CD4-positive, alpha-beta memory T cell (primary cell): ENCODE results near the gene UNG. TPM values are rescaled to one million over a fixed set of nuclear protein-coding genes. Genes with fewer than 3 reads are reported as not detected.

Experiments used
- CTCF ChIA-PET: fragments of 350-600 bp; sonication (Branson Sonifier 250); formaldehyde crosslinking; loops from one replicate; lab custom pipeline; 2021; ENCODE audit warnings: inconsistent platforms; ENCODE audit not compliant: partially characterized antibody; lab: Charles Lee
- POLR2A ChIA-PET: fragments of 350-600 bp; sonication (Branson Sonifier 250); formaldehyde crosslinking; loops from one replicate; lab custom pipeline; 2021; ENCODE audit not compliant: partially characterized antibody; lab: Charles Lee
- DNase-seq, 5 donors: peaks; one replicate each; pipeline versions ENCODE4 v3.0.0 to v3.0.0-alpha.2; 2020 to 2022; ENCODE audit warnings: mixed read lengths in 1 of 5
- H3K27ac ChIP-seq: one replicate; pipeline ENCODE4 v1.7.0; 2013; ENCODE audit warnings: low read depth, low read length
- H3K27me3 ChIP-seq: 2 replicates; pipeline ENCODE4 v1.7.0; 2013; ENCODE audit warnings: mild to moderate bottlenecking, low read length, moderate library complexity; ENCODE audit not compliant: insufficient read depth
- H3K36me3 ChIP-seq: 2 replicates; pipeline ENCODE4 v1.7.0; 2013; ENCODE audit warnings: mild to moderate bottlenecking, low read length, moderate library complexity; ENCODE audit not compliant: insufficient read depth
- H3K4me1 ChIP-seq: 2 replicates; pipeline ENCODE4 v1.7.0; 2013; ENCODE audit warnings: mild to moderate bottlenecking, low read length, moderate library complexity; ENCODE audit not compliant: insufficient read depth
- H3K4me3 ChIP-seq, 2 donors: one replicate each; pipeline ENCODE4 v1.7.0; 2013; ENCODE audit warnings: low read length in 2 of 2, mild to moderate bottlenecking in 1 of 2
- H3K9me3 ChIP-seq, 2 donors: one replicate each; pipeline ENCODE4 v1.7.0; 2013; ENCODE audit warnings: low read length in 2 of 2, control low read depth in 1 of 2; ENCODE audit not compliant: control insufficient read depth in 1 of 2
- H3K27ac Mint-ChIP-seq, 7 donors: one replicate each; pipeline ENCODE4 v1.8.0; 2020 to 2021; ENCODE audit warnings: mixed read lengths in 7 of 7, mild to moderate bottlenecking in 6 of 7, inconsistent platforms in 3 of 7, moderate library complexity in 3 of 7
- H3K27me3 Mint-ChIP-seq, 2 donors: one replicate each; pipeline ENCODE4 v1.8.0; 2020 to 2021; ENCODE audit warnings: mixed read lengths in 2 of 2
- H3K36me3 Mint-ChIP-seq, 2 donors: one replicate each; pipeline ENCODE4 v1.8.0; 2020 to 2021; ENCODE audit warnings: mixed read lengths in 2 of 2, inconsistent platforms in 1 of 2, mild to moderate bottlenecking in 1 of 2
- H3K4me1 Mint-ChIP-seq, 4 donors: one replicate each; pipeline ENCODE4 v1.8.0; 2020 to 2021; ENCODE audit warnings: mixed read lengths in 4 of 4, mild to moderate bottlenecking in 1 of 4
- H3K4me3 Mint-ChIP-seq, 8 donors: one replicate each; pipeline ENCODE4 v1.8.0; 2020 to 2021; ENCODE audit warnings: mixed read lengths in 8 of 8, mild to moderate bottlenecking in 7 of 8, moderate library complexity in 6 of 8, inconsistent platforms in 3 of 8
- H3K9me3 Mint-ChIP-seq, 8 donors: one replicate each; pipeline ENCODE4 v1.8.0; 2020 to 2021; ENCODE audit warnings: mixed read lengths in 8 of 8, mild to moderate bottlenecking in 5 of 8, inconsistent platforms in 3 of 8, moderate library complexity in 1 of 8
- intact Hi-C: fragments of 100-400 bp; cut with micrococcal nuclease; formaldehyde crosslinking; loops from one replicate; pipeline ENCODE4 v1.15.1; 2023
- polyA plus RNA-seq, 2 donors: library from polyadenylated mRNA; unstranded; fragments of 300-500 nt; fragmentation: Illumina TruSeq; gene quantifications; one replicate each; pipeline ENCODE4 v1.2.3, GENCODE V29; 2021
- total RNA-seq, 2 experiments: library from RNA; stranded (reverse); gene quantifications; one replicate each; pipeline ENCODE4 v1.2.3, GENCODE V29; 2021

Gene UNG
- total and polyA plus RNA-seq, 4 experiments from 2014 or later = 18.5 to 47.1 (median 31.3) TPM

DNA sequence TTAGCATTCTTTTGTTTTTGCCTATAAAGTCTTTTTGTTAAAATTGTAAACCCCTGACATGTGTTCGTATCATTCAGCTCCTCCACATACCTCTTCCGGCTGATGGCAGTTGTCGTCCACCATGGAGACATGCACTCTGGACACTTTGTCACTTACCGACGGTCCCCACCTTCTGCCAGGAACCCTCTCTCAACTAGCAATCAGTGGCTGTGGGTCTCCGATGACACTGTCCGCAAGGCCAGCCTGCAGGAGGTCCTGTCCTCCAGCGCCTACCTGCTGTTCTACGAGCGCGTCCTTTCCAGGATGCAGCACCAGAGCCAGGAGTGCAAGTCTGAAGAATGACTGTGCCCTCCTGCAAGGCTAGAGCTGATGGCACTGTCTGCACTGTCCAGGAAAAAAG, 11.8 kb upstream of the UNG start:
- Histone ChIP-seq H3K27ac (no peak overlapping the region), H3K4me3 (no peak overlapping the region), H3K36me3 (peaks cover 49% of the 10 kb centered on the region), H3K9me3 (no peaks in the 10 kb centered on the region), H3K27me3 (no peaks in the 10 kb centered on the region), H3K4me1 (no peaks in the 10 kb centered on the region)
- intact Hi-C loops = no loop called here
- ChIA-PET CTCF (no interaction called here), POLR2A (no interaction called here)
- H3K27ac Mint-ChIP-seq = peak overlapping the region in 2 of 7 donors; percentile 36 to 73
- no peaks in the 10 kb centered on the region for H3K27me3 Mint-ChIP-seq
- no peak overlapping the region for H3K4me3 Mint-ChIP-seq
- DNase-seq = no peak
- H3K9me3 Mint-ChIP-seq = no peaks in the 10 kb centered on the region
- H3K36me3 Mint-ChIP-seq = peaks cover 56 to 71% of the 10 kb centered on the region in 2 donors
- H3K4me1 Mint-ChIP-seq = peaks cover 0 to 3% (median 1%) of the 10 kb centered on the region in 4 donors

DNA sequence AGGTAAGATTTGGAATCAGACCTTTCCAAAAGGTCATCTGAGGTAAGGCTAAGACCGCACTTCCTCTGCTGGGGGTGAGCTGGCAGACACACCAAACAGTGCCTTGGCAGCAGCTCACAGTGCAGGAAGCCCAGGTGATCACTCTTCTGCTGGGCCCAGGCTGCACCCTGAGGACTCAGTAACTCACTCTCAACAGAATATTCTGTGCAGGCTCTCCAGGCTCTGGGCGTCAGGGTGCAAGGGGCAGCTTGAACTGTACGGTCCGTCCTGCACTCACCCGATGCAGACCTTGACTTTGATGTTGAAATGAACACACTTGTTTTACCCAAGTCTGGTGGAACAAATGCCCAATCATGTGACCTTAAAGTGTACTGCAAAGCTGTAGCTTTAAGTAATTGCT, 10.1 kb upstream of the UNG start:
- Mint-ChIP-seq H3K9me3 (no peaks in the 10 kb centered on the region), H3K27ac (no peak overlapping the region), H3K4me3 (no peak overlapping the region), H3K36me3 (peaks cover 44 to 62% of the 10 kb centered on the region in 2 donors), H3K27me3 (no peaks in the 10 kb centered on the region), H3K4me1 (peaks cover 6 to 17% (median 10%) of the 10 kb centered on the region in 4 donors)
- peaks cover 8% of the 10 kb centered on the region for H3K4me1 ChIP-seq
- H3K4me3 ChIP-seq = no peak overlapping the region
- DNase-seq = no peak
- intact Hi-C loops = no loop called here
- H3K27me3 ChIP-seq = no peaks in the 10 kb centered on the region
- peaks cover 40% of the 10 kb centered on the region for H3K36me3 ChIP-seq
- CTCF ChIA-PET = interaction anchor here (0.6 to 1.4 kb wide), 5 partner anchors 8 to 203 kb away, joined by 3 to 4 read pairs (median 3); no protein-coding TSS in a partner anchor
- POLR2A ChIA-PET = interaction anchor here (1.0 to 1.8 kb wide), 2 partner anchors 12 to 34 kb away, joined by 3 to 5 read pairs; partner anchors contain the start of gene USP30
- H3K9me3 ChIP-seq = no peaks in the 10 kb centered on the region
- H3K27ac ChIP-seq = no peak overlapping the region

DNA sequence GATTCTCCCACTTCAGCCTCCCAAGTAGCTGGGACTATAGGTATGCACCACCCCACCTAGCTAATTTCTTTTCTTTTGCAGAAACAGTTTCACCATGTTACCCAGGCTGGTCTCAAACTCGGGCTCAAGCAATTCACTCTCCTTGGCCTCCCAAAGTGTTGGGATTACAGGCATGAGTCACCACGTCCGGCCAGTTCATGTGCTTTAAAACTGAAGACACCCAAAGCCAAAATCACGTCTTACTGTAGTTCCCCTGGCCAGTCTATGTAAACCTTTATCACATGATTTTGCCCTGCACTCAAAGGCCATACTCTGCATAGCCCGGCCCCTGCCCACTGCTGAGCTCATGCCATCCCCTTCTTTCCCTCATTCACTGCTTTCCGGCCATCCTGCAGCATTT, 8.6 kb upstream of the UNG start:
- peaks cover 40% of the 10 kb centered on the region for H3K36me3 ChIP-seq
- no peaks in the 10 kb centered on the region for H3K27me3 ChIP-seq
- no peaks in the 10 kb centered on the region for H3K9me3 ChIP-seq
- no peaks in the 10 kb centered on the region for H3K27me3 Mint-ChIP-seq
- H3K4me1 ChIP-seq = peaks cover 21% of the 10 kb centered on the region
- no peak overlapping the region for H3K27ac ChIP-seq
- POLR2A ChIA-PET = no interaction called here
- DNase-seq = no peak
- CTCF ChIA-PET = no interaction called here
- no peak overlapping the region for H3K4me3 ChIP-seq
- no peak overlapping the region for H3K4me3 Mint-ChIP-seq
- intact Hi-C loops = no loop called here
- no peaks in the 10 kb centered on the region for H3K9me3 Mint-ChIP-seq
- H3K4me1 Mint-ChIP-seq = peaks cover 16 to 33% (median 23%) of the 10 kb centered on the region in 4 donors
- H3K36me3 Mint-ChIP-seq = peaks cover 30 to 52% of the 10 kb centered on the region in 2 donors
- H3K27ac Mint-ChIP-seq = peak overlapping the region in 4 of 7 donors; percentile 19 to 76 (median 60)

DNA sequence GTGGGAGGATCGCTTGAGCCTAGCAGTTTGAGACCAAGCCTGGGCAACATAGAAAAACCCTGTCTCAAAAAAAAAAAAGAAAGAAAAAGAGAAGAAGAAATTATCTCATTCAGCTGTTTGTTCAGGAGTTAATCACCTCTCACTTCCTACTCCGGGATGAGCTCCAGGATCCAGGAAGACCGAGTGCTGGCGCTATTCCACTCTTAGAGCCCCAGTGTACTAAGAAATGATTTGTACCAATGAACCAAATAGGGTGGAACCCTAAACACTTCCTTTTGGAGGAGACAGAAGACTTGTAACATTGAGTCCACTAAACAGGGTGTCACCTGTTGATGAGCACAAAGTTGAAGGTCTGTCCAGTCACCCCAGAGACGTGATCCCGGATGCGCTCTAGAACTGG, 7.7 kb upstream of the UNG start:
- Mint-ChIP-seq H3K27ac (peak overlapping the region in 3 of 7 donors; percentile 47 to 90 (median 61)), H3K27me3 (no peaks in the 10 kb centered on the region), H3K4me1 (peaks cover 20 to 37% (median 28%) of the 10 kb centered on the region in 4 donors), H3K9me3 (no peaks in the 10 kb centered on the region), H3K4me3 (no peak overlapping the region), H3K36me3 (peaks cover 24 to 51% of the 10 kb centered on the region in 2 donors)
- intact Hi-C loops = loop anchor here (10.0 kb wide), 1 partner anchor 455 kb away; the partner anchor contains the start of gene SELPLG
- DNase-seq = no peak
- no peak overlapping the region for H3K4me3 ChIP-seq
- H3K36me3 ChIP-seq = peaks cover 40% of the 10 kb centered on the region
- H3K4me1 ChIP-seq = peaks cover 22% of the 10 kb centered on the region
- H3K27me3 ChIP-seq = no peaks in the 10 kb centered on the region
- no peak overlapping the region for H3K27ac ChIP-seq
- H3K9me3 ChIP-seq = no peaks in the 10 kb centered on the region
- POLR2A ChIA-PET = no interaction called here
- CTCF ChIA-PET = interaction anchor here (1.0 kb wide), 1 partner anchor 9 kb away, joined by 4 read pairs; no protein-coding TSS in a partner anchor

DNA sequence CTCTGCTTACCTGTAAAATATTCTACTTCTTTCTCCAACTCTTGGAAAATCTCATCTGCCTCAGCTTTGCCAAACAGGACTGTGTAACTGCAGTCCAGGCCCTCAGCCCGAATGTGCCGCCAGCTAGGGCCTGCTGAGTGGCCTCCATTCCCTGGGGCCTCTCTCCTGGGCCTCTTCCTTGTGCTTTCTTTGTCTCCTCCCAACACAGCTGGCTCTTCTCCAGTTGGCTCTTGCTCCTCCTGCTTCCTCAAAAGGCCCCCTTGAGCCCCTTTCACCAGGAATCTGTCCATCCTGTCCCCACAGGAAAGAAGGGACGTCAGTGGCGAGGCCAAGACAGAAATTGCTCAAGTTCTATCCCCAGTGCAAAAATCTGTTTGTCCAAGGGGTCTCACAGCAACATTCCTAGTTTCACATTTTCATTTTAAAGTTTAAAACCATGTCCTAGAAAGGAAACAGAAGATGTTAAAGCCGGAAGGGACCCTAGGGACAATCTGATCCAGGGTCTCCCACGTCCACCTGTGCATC, 4.8 kb upstream of the UNG start:
- ChIA-PET CTCF (interaction anchor here (0.9 to 4.3 kb wide), 14 partner anchors 8 to 428 kb away, joined by 3 to 57 read pairs (median 7); partner anchors contain the start of gene USP30), POLR2A (interaction anchor here (0.9 to 1.8 kb wide), 4 partner anchors 38 to 531 kb away, joined by 4 to 6 read pairs (median 6); partner anchors contain the start of genes ISCU, SART3, SSH1 and USP30)
- Histone ChIP-seq H3K4me1 (peaks cover 26% of the 10 kb centered on the region), H3K27ac (peak overlapping the region; percentile 60), H3K4me3 (peak overlapping the region; percentile 62 to 75), H3K9me3 (no peaks in the 10 kb centered on the region), H3K36me3 (peaks cover 19% of the 10 kb centered on the region), H3K27me3 (no peaks in the 10 kb centered on the region)
- no peaks in the 10 kb centered on the region for H3K9me3 Mint-ChIP-seq
- intact Hi-C loops = loop anchor here (1.0 to 10.0 kb wide), 9 partner anchors 40 to 1332 kb away; partner anchors contain the start of genes ISCU, PRDM4, SELPLG and SSH1
- peak overlapping the region; percentile 84 to 91 (median 86) for H3K4me3 Mint-ChIP-seq
- DNase-seq = no peak
- peaks cover 7 to 33% of the 10 kb centered on the region in 2 donors for H3K36me3 Mint-ChIP-seq
- peak overlapping the region; percentile 86 to 97 (median 95) for H3K27ac Mint-ChIP-seq
- H3K4me1 Mint-ChIP-seq = peaks cover 21 to 49% (median 30%) of the 10 kb centered on the region in 4 donors
- H3K27me3 Mint-ChIP-seq = no peaks in the 10 kb centered on the region

DNA sequence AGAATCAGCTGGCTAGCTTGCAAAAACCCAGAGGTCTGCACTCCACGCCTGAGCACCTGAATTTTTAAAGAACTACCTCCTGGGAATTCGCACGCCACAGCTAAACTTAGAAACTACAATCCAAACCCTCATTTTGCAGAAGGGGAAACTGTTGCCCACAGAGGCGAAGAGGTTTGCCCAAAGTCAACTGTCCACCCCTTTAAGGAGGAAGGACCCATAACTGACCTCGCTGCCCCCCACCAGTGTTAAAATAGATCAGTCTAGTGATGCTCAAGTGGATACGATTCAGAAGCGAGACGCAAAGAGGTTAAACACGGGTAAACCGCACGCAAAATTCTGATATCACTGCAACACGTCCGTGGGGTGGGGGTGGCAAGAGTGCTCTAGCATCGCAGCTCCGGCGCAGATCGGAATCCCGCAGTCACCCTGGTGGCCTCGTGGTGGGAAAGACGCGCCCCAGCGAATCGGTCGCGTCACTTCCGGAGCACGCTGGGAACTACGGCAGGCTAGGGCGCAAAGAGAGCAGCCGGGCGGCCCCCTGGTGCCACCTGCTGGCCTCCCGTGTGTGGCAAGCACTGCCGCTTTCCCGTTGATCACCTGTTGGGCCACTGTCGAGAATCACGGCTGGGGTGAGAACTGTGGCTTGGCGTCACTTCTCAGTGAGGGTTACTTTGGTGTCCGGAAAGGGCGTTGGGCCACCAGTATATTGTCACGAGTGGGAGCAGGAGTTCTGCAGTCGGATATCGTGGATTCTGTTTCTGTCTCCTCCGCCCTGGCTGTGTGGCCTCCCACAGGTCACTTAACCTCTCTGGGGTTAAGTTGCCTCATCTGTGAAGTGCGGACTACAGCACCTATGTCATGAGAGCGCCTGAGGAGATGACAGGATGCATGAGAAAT, 4.1 kb upstream of the UNG start, which contains the start of gene ALKBH2:
Gene ALKBH2, minus strand, starts transcription at position 451 of the 897 bp plus-strand sequence. CDS start 686 bp downstream, outside the sequence.
- no peaks in the 10 kb centered on the region for H3K9me3 Mint-ChIP-seq
- H3K36me3 ChIP-seq = peaks cover 12% of the 10 kb centered on the region
- intact Hi-C loops = loop anchor here (1.0 to 10.0 kb wide), 9 partner anchors 41 to 1332 kb away; partner anchors contain the start of genes ISCU, PRDM4, SELPLG and SSH1
- H3K4me1 Mint-ChIP-seq = peaks cover 21 to 56% (median 34%) of the 10 kb centered on the region in 4 donors
- H3K4me3 ChIP-seq = peak within 1 kb of the TSS; percentile 62 to 75
- peak; percentile 93 to 98 (median 95) for DNase-seq
- ChIA-PET CTCF (interaction anchor here (0.7 to 4.3 kb wide), 19 partner anchors 9 to 529 kb away, joined by 3 to 57 read pairs (median 4); partner anchors contain the start of gene USP30), POLR2A (interaction anchor here (0.9 to 1.8 kb wide), 5 partner anchors 18 to 531 kb away, joined by 3 to 6 read pairs (median 5); partner anchors contain the start of genes ISCU, SART3, SSH1 and USP30)
- H3K27ac ChIP-seq = peak within 1 kb of the TSS; percentile 60
- H3K27ac Mint-ChIP-seq = peak within 1 kb of the TSS; percentile 86 to 97 (median 95)
- no peaks in the 10 kb centered on the region for H3K9me3 ChIP-seq
- no peaks in the 10 kb centered on the region for H3K27me3 Mint-ChIP-seq
- peaks cover 7 to 29% of the 10 kb centered on the region in 2 donors for H3K36me3 Mint-ChIP-seq
- H3K4me1 ChIP-seq = peaks cover 27% of the 10 kb centered on the region
- H3K27me3 ChIP-seq = no peaks in the 10 kb centered on the region
- H3K4me3 Mint-ChIP-seq = peak within 1 kb of the TSS; percentile 84 to 91 (median 86)
